ENCODE measurements around the gene PLEKHA7.

Gene PLEKHA7

GRCh38 chr11:16783321-16783801 lies 230.9 kb downstream of the PLEKHA7 start:
- TF ChIP-seq CTCF (IDR thresholded peaks at IDR 0.05; ENCODE audit: extremely low read depth, insufficient read depth, missing control alignments): no peak
- DNase-seq (ENCODE audit: low spot score): no peak
- in situ Hi-C loops (cut with MboI; ENCODE audit: low pct_unique_long_range_greater_than_20kb, low sequenced_read_pairs, unreplicated experiment): loop anchor here (25.0 kb wide), 1 partner anchor 729 kb away; no protein-coding TSS in a partner anchor

- in situ Hi-C loops (cut with MboI; ENCODE audit: low pct_unique_long_range_greater_than_20kb, low sequenced_read_pairs, unreplicated experiment): loop anchor here (25.0 kb wide), 1 partner anchor 730 kb away; no protein-coding TSS in a partner anchor
- TF ChIP-seq CTCF (IDR thresholded peaks at IDR 0.05; ENCODE audit: extremely low read depth, insufficient read depth, missing control alignments): no peak
- DNase-seq (ENCODE audit: low spot score): no peak
These were observed 232.0 kb downstream of the PLEKHA7 start for GRCh38 chr11:16781936-16782919.

GRCh38 chr11:16780698-16781550 lies 233.3 kb downstream of the PLEKHA7 start:
- no peak for DNase-seq (ENCODE audit: low spot score)
- in situ Hi-C loops (cut with MboI; ENCODE audit: low pct_unique_long_range_greater_than_20kb, low sequenced_read_pairs, unreplicated experiment): loop anchor here (25.0 kb wide), 1 partner anchor 731 kb away; no protein-coding TSS in a partner anchor
- TF ChIP-seq CTCF (IDR thresholded peaks at IDR 0.05; ENCODE audit: extremely low read depth, insufficient read depth, missing control alignments): no peak

GRCh38 chr11:16780146-16780545 lies 234.1 kb downstream of the PLEKHA7 start:
- no peak for DNase-seq (ENCODE audit: low spot score)
- TF ChIP-seq CTCF (IDR thresholded peaks at IDR 0.05; ENCODE audit: extremely low read depth, insufficient read depth, missing control alignments): no peak
- in situ Hi-C loops (cut with MboI; ENCODE audit: low pct_unique_long_range_greater_than_20kb, low sequenced_read_pairs, unreplicated experiment): loop anchor here (25.0 kb wide), 1 partner anchor 732 kb away; no protein-coding TSS in a partner anchor

- in situ Hi-C loops (cut with MboI; ENCODE audit: low pct_unique_long_range_greater_than_20kb, low sequenced_read_pairs, unreplicated experiment): loop anchor here (25.0 kb wide), 1 partner anchor 733 kb away; no protein-coding TSS in a partner anchor
These were observed 234.8 kb downstream of the PLEKHA7 start for GRCh38 chr11:16779436-16779835.

More at GRCh38 chr11:16779436-16779835, 234.8 kb downstream of the PLEKHA7 start:
- TF ChIP-seq CTCF (IDR thresholded peaks at IDR 0.05; ENCODE audit: extremely low read depth, insufficient read depth, missing control alignments): no peak
- no peak for DNase-seq (ENCODE audit: low spot score)
